ENCODE data around the gene FZR1. TPM values are rescaled to one million over a fixed set of nuclear protein-coding genes. Genes with fewer than 3 reads are reported as not detected.

FZR1 gene
- total and polyA plus RNA-seq, 2 of the 8 experiments (the other 6 are each of a cell fraction or from before 2014, with no cell fraction given) = 21.6 to 35.5 TPM

DNA sequence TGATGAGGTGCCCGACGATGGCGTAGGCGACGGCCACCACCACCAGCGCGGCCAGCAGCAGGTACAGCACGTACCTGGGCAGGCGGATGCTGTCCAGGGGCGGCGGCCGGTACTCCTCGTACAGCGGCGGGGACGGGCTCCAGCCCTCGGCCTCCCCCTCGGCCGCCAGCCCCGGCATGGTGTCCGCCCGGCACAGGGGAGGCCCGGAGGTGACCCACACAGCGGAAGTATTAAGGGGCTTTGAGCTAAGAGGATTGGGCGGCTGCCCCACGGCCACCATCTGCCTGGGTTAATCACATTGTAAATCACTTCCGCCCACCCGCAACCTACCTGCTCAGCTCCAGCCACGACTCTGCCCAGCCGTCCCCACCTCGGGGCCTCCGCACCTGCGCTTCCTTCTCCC lies 22.9 kb upstream of the FZR1 start, which contains the start of gene SMIM44 (continued):
- TF ChIP-seq, protein P1, sequence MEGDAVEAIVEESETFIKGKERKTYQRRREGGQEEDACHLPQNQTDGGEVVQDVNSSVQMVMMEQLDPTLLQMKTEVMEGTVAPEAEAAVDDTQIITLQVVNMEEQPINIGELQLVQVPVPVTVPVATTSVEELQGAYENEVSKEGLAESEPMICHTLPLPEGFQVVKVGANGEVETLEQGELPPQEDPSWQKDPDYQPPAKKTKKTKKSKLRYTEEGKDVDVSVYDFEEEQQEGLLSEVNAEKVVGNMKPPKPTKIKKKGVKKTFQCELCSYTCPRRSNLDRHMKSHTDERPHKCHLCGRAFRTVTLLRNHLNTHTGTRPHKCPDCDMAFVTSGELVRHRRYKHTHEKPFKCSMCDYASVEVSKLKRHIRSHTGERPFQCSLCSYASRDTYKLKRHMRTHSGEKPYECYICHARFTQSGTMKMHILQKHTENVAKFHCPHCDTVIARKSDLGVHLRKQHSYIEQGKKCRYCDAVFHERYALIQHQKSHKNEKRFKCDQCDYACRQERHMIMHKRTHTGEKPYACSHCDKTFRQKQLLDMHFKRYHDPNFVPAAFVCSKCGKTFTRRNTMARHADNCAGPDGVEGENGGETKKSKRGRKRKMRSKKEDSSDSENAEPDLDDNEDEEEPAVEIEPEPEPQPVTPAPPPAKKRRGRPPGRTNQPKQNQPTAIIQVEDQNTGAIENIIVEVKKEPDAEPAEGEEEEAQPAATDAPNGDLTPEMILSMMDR (IDR thresholded peaks at IDR 0.05; ENCODE audit: control extremely low read depth in 1 of 3, insufficient read depth in 1 of 3, low read depth in 1 of 3, low read length in 3 of 3) = no peak
- TF ChIP-seq CEBPB (IDR thresholded peaks at IDR 0.05; ENCODE audit: low read depth, low read length) = no peak
